HepG2 (cell line): ENCODE measurements around the gene PSRC1. TPM values are rescaled to one million over a fixed set of nuclear protein-coding genes. Genes with fewer than 3 reads are reported as not detected.

ENCODE experiments used
- ARID4A ChIP-seq: sonication (generic); formaldehyde crosslinking; IDR thresholded peaks from 2 replicates; pipeline ENCODE4 v1.5.0; 2020; ENCODE audit warnings: mild to moderate bottlenecking, missing genetic modification reagents, borderline replicate concordance
- BORCS8-MEF2B ChIP-seq: sonication (generic); formaldehyde crosslinking; IDR thresholded peaks from 2 replicates; pipeline ENCODE4 v1.8.0; 2022; ENCODE audit warnings: mild to moderate bottlenecking, missing genetic modification reagents
- GABPB1 ChIP-seq: IDR thresholded peaks from 2 replicates; pipeline ENCODE4 v1.6.1; 2016; ENCODE audit warnings: mild to moderate bottlenecking, missing genetic modification reagents, moderate library complexity, missing compliant biosample characterization
- MAZ ChIP-seq, 2 experiments: sonication (generic) in 1 of 2; formaldehyde crosslinking in 1 of 2; IDR thresholded peaks; 2 replicates each; pipeline versions ENCODE4 v1.5.0 to v1.6.1; 2012 to 2020; ENCODE audit warnings: low read depth in 2 of 2, mild to moderate bottlenecking in 2 of 2, borderline replicate concordance in 1 of 2, improper control_type of control experiment in 1 of 2, low read length in 1 of 2, missing genetic modification reagents in 1 of 2, moderate library complexity in 1 of 2
- MED1 ChIP-seq: sonication (generic); formaldehyde crosslinking; IDR thresholded peaks from 2 replicates; pipeline ENCODE4 v1.4.0; 2020; ENCODE audit warnings: missing genetic modification reagents
- NRL ChIP-seq: sonication (generic); formaldehyde crosslinking; IDR thresholded peaks from 2 replicates; pipeline ENCODE4 v1.5.0; 2020; ENCODE audit warnings: missing genetic modification reagents, mild to moderate bottlenecking, moderate library complexity, borderline replicate concordance
- RELA ChIP-seq: sonication (generic); formaldehyde crosslinking; IDR thresholded peaks from 2 replicates; pipeline ENCODE4 v1.4.0; 2020; ENCODE audit warnings: missing genetic modification reagents
- SALL1 ChIP-seq: sonication (generic); formaldehyde crosslinking; IDR thresholded peaks from 2 replicates; pipeline ENCODE4 v1.8.0; 2022; ENCODE audit warnings: mild to moderate bottlenecking, missing genetic modification reagents
- ZBTB33 ChIP-seq: sonication (generic); formaldehyde crosslinking; IDR thresholded peaks from 2 replicates; pipeline ENCODE4 v1.4.0; 2020; ENCODE audit warnings: missing genetic modification reagents
- ZFX ChIP-seq: sonication (generic); formaldehyde crosslinking; IDR thresholded peaks from 2 replicates; pipeline ENCODE4 v1.4.0; 2020; ENCODE audit warnings: mild to moderate bottlenecking, low read depth, missing genetic modification reagents, moderate library complexity
- ZMAT5 ChIP-seq: sonication (generic); formaldehyde crosslinking; IDR thresholded peaks from 2 replicates; pipeline ENCODE4 v1.5.0; 2020; ENCODE audit warnings: mild to moderate bottlenecking, low read depth, missing genetic modification reagents, borderline replicate concordance
- ZMYM3 ChIP-seq: sonication (generic); formaldehyde crosslinking; IDR thresholded peaks from 2 replicates; pipeline ENCODE4 v1.5.1; 2020; ENCODE audit warnings: mild to moderate bottlenecking, missing genetic modification reagents
- ZNF777 ChIP-seq: sonication (generic); formaldehyde crosslinking; IDR thresholded peaks from 2 replicates; pipeline ENCODE4 v1.4.0; 2020; ENCODE audit warnings: missing genetic modification reagents
- polyA plus RNA-seq, 8 experiments: library from polyadenylated mRNA; depleted of rRNA in 3 of 8; stranded (reverse) in 7 of 8; unstranded in 1 of 8; fragments of >200 nt; fragmentation: Illumina TruSeq in 4 of 8; extraction: Trizol in 4 of 8; gene quantifications; 2 replicates each; pipeline versions ENCODE4 v1.2.1 to v1.2.3, GENCODE V29; 2011 to 2016; ENCODE audit warnings: low read depth in 4 of 8, missing spikeins in 1 of 8, mixed read lengths in 1 of 8; ENCODE audit not compliant: insufficient read depth in 1 of 8
- total RNA-seq, 5 experiments: library from RNA; depleted of rRNA; stranded (reverse); fragments of >200 nt; fragmentation: Illumina TruSeq; extraction: Trizol; gene quantifications; 2 replicates each; pipeline ENCODE4 v1.2.3, GENCODE V29; 2016; ENCODE audit warnings: low read depth in 1 of 5
- TF ChIP-seq, protein P1 (sequence below): IDR thresholded peaks from 2 replicates; pipeline ENCODE4 v1.6.1; 2016; ENCODE audit warnings: mild to moderate bottlenecking
- TF ChIP-seq, protein P2 (sequence below): sonication (generic); formaldehyde crosslinking; IDR thresholded peaks from 2 replicates; pipeline ENCODE4 v1.4.0; 2020; ENCODE audit warnings: missing genetic modification reagents
- TF ChIP-seq, protein P3 (sequence below): sonication (generic); formaldehyde crosslinking; IDR thresholded peaks from 2 replicates; pipeline ENCODE4 v1.4.0; 2020; ENCODE audit warnings: missing genetic modification reagents

PSRC1 gene
- total and polyA plus RNA-seq, 2 of the 13 experiments (the other 11 are each of a cell fraction or from before 2014, with no cell fraction given), result 28.6 to 30.3 TPM

DNA sequence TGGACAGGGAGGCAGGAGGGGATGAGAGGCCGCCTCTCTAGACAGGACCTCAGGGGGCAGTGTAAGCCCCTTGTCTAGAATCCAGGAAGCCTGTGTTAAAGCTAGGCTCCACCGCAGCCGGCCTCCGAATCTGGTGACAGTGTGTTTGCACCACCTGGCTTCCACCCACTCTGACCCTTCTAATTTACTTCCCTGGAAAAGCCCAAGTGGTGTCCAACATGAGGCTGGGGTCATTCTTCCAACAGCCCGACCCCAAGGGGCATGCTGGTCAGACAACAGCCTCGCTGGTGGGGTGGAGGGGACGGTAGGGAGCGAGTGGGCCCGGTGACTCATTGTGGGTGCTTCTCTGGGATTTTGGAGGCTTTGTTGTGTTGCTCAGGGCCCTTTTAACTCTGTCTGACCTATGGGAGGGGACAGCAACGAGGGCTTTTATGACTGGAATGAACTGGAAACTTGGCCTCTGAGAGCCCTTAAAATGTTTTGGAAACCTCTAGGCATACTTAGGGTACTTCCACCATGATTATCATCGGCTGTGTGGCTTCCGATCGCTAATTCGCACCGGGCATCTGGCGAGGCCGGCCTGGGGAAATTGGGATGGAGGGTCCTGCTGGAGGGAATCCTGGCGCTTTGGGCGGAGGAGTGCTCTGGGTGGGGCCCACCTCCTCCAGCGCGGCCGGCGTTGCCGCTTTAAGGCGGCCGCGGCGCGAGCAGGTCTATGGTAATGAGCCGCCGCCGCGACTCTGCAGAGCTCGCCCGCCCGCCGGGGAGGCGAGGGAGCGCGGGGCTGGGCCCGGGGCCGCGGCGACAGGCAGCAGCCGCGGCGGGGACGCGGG, 33.9 kb downstream of the PSRC1 start, which contains the start of gene CELSR2 (continued):
- TF ChIP-seq ZBTB33 (CRISPR knock-in tag) (peak; percentile 93), GABPB1 (CRISPR knock-in tag) (peak; percentile 48; the same call in 1 of the 2 replicates), MAZ (IDR thresholded peaks at IDR 0.05; ENCODE audit: borderline replicate concordance, low read depth, low read length) (peak; percentile 37; the same call in 1 of the 2 replicates), MAZ (CRISPR knock-in tag; IDR thresholded peaks at IDR 0.05; ENCODE audit: low read depth) (no peak), ZMYM3 (CRISPR knock-in tag) (0 out of 2 replicates have a peak, but pooled peaks have one; percentile 19), ARID4A (CRISPR knock-in tag) (peak; percentile 22; the same call in 1 of the 2 replicates), RELA (CRISPR knock-in tag) (no peak), NRL (CRISPR knock-in tag) (peak; percentile 42; the same call in 1 of the 2 replicates), SALL1 (CRISPR knock-in tag) (peak; percentile 31; the same call in 1 of the 2 replicates), ZFX (CRISPR knock-in tag) (peak; percentile 40), ZNF777 (CRISPR knock-in tag) (0 out of 2 replicates have a peak, but pooled peaks have one; percentile 8), ZMAT5 (CRISPR knock-in tag) (no peak), MED1 (peak; percentile 21; the same call in 1 of the 2 replicates), BORCS8-MEF2B (CRISPR knock-in tag) (0 out of 2 replicates have a peak, but pooled peaks have one; percentile 25)
- TF ChIP-seq, protein P1, sequence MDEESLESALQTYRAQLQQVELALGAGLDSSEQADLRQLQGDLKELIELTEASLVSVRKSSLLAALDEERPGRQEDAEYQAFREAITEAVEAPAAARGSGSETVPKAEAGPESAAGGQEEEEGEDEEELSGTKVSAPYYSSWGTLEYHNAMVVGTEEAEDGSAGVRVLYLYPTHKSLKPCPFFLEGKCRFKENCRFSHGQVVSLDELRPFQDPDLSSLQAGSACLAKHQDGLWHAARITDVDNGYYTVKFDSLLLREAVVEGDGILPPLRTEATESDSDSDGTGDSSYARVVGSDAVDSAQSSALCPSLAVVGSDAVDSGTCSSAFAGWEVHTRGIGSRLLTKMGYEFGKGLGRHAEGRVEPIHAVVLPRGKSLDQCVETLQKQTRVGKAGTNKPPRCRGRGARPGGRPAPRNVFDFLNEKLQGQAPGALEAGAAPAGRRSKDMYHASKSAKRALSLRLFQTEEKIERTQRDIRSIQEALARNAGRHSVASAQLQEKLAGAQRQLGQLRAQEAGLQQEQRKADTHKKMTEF (CRISPR knock-in tag), result peak; percentile 37; the same call in 1 of the 2 replicates
- TF ChIP-seq, protein P2, sequence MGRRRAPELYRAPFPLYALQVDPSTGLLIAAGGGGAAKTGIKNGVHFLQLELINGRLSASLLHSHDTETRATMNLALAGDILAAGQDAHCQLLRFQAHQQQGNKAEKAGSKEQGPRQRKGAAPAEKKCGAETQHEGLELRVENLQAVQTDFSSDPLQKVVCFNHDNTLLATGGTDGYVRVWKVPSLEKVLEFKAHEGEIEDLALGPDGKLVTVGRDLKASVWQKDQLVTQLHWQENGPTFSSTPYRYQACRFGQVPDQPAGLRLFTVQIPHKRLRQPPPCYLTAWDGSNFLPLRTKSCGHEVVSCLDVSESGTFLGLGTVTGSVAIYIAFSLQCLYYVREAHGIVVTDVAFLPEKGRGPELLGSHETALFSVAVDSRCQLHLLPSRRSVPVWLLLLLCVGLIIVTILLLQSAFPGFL, result no peak
- TF ChIP-seq, protein P3, sequence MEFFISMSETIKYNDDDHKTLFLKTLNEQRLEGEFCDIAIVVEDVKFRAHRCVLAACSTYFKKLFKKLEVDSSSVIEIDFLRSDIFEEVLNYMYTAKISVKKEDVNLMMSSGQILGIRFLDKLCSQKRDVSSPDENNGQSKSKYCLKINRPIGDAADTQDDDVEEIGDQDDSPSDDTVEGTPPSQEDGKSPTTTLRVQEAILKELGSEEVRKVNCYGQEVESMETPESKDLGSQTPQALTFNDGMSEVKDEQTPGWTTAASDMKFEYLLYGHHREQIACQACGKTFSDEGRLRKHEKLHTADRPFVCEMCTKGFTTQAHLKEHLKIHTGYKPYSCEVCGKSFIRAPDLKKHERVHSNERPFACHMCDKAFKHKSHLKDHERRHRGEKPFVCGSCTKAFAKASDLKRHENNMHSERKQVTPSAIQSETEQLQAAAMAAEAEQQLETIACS (CRISPR knock-in tag), result peak; percentile 76
